ENCODE results near the gene TEAD1. TPM values are rescaled to one million over a fixed set of nuclear protein-coding genes. Genes with fewer than 3 reads are reported as not detected.

Gene TEAD1
- total and polyA plus RNA-seq, 9 of the 15 experiments (the other 6 are each of a cell fraction or from before 2014, with no cell fraction given): 1.7 to 17.7 (median 10.8) TPM

GRCh38 chr11:12901272-12901671 is 227.1 kb downstream of the TEAD1 start (continued):
- TF ChIP-seq TCF15 (CRISPR knock-in tag; IDR thresholded peaks at IDR 0.05): no peak
- no peak for TF ChIP-seq ZNF384 (IDR thresholded peaks at IDR 0.05; ENCODE audit: low read depth, low read length)
- TF ChIP-seq SIX5 (IDR thresholded peaks at IDR 0.05; ENCODE audit: borderline replicate concordance in 1 of 2, insufficient read depth in 1 of 2, low read depth in 1 of 2, low read length in 2 of 2): no peak
- TF ChIP-seq U2AF2 (optimal IDR thresholded peaks at IDR 0.05; ENCODE audit: low read depth, low read length): no peak
- no peak for TF ChIP-seq ZFP36 (IDR thresholded peaks at IDR 0.05; ENCODE audit: low read depth, low read length, partially characterized antibody)
- TF ChIP-seq MTA1 (IDR thresholded peaks at IDR 0.05; ENCODE audit: borderline replicate concordance): no peak

- no peak overlapping the region for H3K27ac ChIP-seq (ENCODE audit: extremely low read depth, low read depth, low read length)
- no peak overlapping the region for H3K9ac ChIP-seq (ENCODE audit: insufficient read depth in 1 of 2, low read depth in 2 of 2, low read length in 2 of 2)
- FAIRE-seq (no peak), DNase-seq (ENCODE audit: extremely low read depth in 1 of 4, low spot score in 3 of 4) (no peak), ATAC-seq (no peak)
- H2AFZ ChIP-seq (ENCODE audit: low read depth, low read length): no peak overlapping the region
- H3K36me3 ChIP-seq (ENCODE audit: control insufficient read depth, insufficient read depth, low read length): peaks cover 14% of the 10 kb centered on the region; the same call in 1 of the 3 replicates
- no peaks in the 10 kb centered on the region for H3K79me2 ChIP-seq (ENCODE audit: control insufficient read depth, insufficient read depth, low read length)
- intact Hi-C loops (cut with micrococcal nuclease): no loop called here
- ChIA-PET CTCF (ENCODE audit: low intra/inter-chr PET ratio) (no interaction called here), POLR2A (no interaction called here)
- WGBS (ENCODE audit: insufficient coverage, low coverage, missing lambda C conversion rate): 65% methylated on average over 7 of the region's 7 CpGs
- no peaks in the 10 kb centered on the region for H3K27me3 ChIP-seq (ENCODE audit: control insufficient read depth in 2 of 2, insufficient read depth in 2 of 2, low read length in 2 of 2)
- H3K4me2 ChIP-seq (ENCODE audit: insufficient read depth, low read length): no peak overlapping the region
- BruUV-seq (replicated peaks): no TSS peak
- no peaks in the 10 kb centered on the region for H4K20me1 ChIP-seq (replicated peaks; ENCODE audit: control insufficient read depth, insufficient read depth, low read length)
- in situ Hi-C loops (cut with MboI): loop anchor here (10.0 kb wide), 1 partner anchor 577 kb away; no protein-coding TSS in a partner anchor
- H3K4me3 ChIP-seq: no peak overlapping the region
- H3K9me1 ChIP-seq (ENCODE audit: control insufficient read depth, insufficient read depth, low read length): no peaks in the 10 kb centered on the region
- no peaks in the 10 kb centered on the region for H3K4me1 ChIP-seq (replicated peaks in 1 of 2; ENCODE audit: control insufficient read depth in 2 of 2, insufficient read depth in 2 of 2, low read length in 2 of 2)
- no peaks in the 10 kb centered on the region for H3K9me3 ChIP-seq (replicated peaks; ENCODE audit: control insufficient read depth, insufficient read depth, low read depth, low read length)
- no peak for TF ChIP-seq DACH1 (IDR thresholded peaks at IDR 0.05; ENCODE audit: partially characterized antibody)
- TF ChIP-seq PHF20 (IDR thresholded peaks at IDR 0.05; ENCODE audit: partially characterized antibody): no peak
- TF ChIP-seq ZNF197 (CRISPR knock-in tag; IDR thresholded peaks at IDR 0.05; ENCODE audit: low read depth): no peak
- TF ChIP-seq SOX6 (IDR thresholded peaks at IDR 0.05): no peak
- no peak for TF ChIP-seq FOS (IDR thresholded peaks at IDR 0.05; ENCODE audit: extremely low read depth, insufficient read length)
- TF ChIP-seq NEUROD1 (IDR thresholded peaks at IDR 0.05; ENCODE audit: borderline replicate concordance, low read depth, low read length, partially characterized antibody): no peak
- no peak for TF ChIP-seq TAF15 (IDR thresholded peaks at IDR 0.05; ENCODE audit: low read depth, low read length)
- TF ChIP-seq EGR1 (conservative IDR thresholded peaks at IDR 0.05): no peak
- TF ChIP-seq, protein P1, sequence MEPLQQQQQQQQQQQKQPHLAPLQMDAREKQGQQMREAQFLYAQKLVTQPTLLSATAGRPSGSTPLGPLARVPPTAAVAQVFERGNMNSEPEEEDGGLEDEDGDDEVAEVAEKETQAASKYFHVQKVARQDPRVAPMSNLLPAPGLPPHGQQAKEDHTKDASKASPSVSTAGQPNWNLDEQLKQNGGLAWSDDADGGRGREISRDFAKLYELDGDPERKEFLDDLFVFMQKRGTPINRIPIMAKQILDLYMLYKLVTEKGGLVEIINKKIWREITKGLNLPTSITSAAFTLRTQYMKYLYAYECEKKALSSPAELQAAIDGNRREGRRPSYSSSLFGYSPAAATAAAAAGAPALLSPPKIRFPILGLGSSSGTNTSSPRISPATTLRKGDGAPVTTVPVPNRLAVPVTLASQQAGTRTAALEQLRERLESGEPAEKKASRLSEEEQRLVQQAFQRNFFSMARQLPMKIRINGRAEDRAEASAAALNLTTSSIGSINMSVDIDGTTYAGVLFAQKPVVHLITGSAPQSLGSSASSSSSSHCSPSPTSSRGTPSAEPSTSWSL (CRISPR knock-in tag; IDR thresholded peaks at IDR 0.05; ENCODE audit: borderline replicate concordance): no peak
- TF ChIP-seq THAP7 (CRISPR knock-in tag; IDR thresholded peaks at IDR 0.05): no peak
These were observed 227.8 kb downstream of the TEAD1 start for GRCh38 chr11:12901874-12902481.
